Thoracic aorta (tissue), 2 donors: ENCODE results near the gene NFASC. TPM values are rescaled to one million over a fixed set of nuclear protein-coding genes. Genes with fewer than 3 reads are reported as not detected.

ENCODE experiments used
- ATAC-seq: fragments of 150-250 bp; one replicate; pipeline ENCODE4 v1.8.0; 2017; ENCODE audit warnings: low read depth; ENCODE audit not compliant: insufficient number of reproducible peaks, low FRiP score
- DNase-seq: peaks from one replicate; pipeline ENCODE4 v3.0.0-alpha.2; 2020; ENCODE audit warnings: low spot score
- H3K27ac ChIP-seq, 2 donors: fragments of 200-600 bp; sonication (generic); 1 replicate in 1 of 2; 2 replicates in 1 of 2; pipeline ENCODE4 v1.5.1; 2016; ENCODE audit warnings: mild to moderate bottlenecking in 2 of 2, moderate library complexity in 2 of 2
- H3K27me3 ChIP-seq: fragments of 200-600 bp; sonication (generic); replicated peaks from 2 replicates; pipeline ENCODE4 v1.6.0; 2016; ENCODE audit warnings: mild to moderate bottlenecking; ENCODE audit not compliant: insufficient read depth
- H3K36me3 ChIP-seq: fragments of 200-600 bp; sonication (generic); one replicate; pipeline ENCODE4 v1.5.1; 2016
- H3K4me1 ChIP-seq, 2 donors: fragments of 200-600 bp; sonication (generic); 1 replicate in 1 of 2; 2 replicates in 1 of 2; pipeline versions ENCODE4 v1.5.1 to v1.6.0; 2016; ENCODE audit warnings: low read depth in 2 of 2, mild to moderate bottlenecking in 1 of 2; ENCODE audit not compliant: control insufficient read depth in 1 of 2
- H3K4me3 ChIP-seq: fragments of 200-600 bp; sonication (generic); 2 replicates; pipeline ENCODE4 v1.5.1; 2016; ENCODE audit warnings: mild to moderate bottlenecking
- H3K9me3 ChIP-seq: fragments of 200-600 bp; sonication (generic); 2 replicates; pipeline ENCODE4 v1.5.1; 2016
- CTCF ChIP-seq: fragments of 200-600 bp; sonication (generic); IDR thresholded peaks from one replicate; pipeline ENCODE4 v1.5.1; 2019; ENCODE audit warnings: antibody characterized with exemption
- total RNA-seq, 2 donors: library from RNA; depleted of rRNA; stranded (reverse); fragments of >200 nt; gene quantifications; one replicate each; pipeline versions ENCODE4 v1.1.0 to v1.2.3, GENCODE V29; 2016

Gene NFASC
- total RNA-seq, 2 donors from 2014 or later, result 26.2 to 29.5 TPM

- Histone ChIP-seq H3K36me3 (no peaks in the 10 kb centered on the region), H3K27me3 (no peaks in the 10 kb centered on the region), H3K9me3 (no peaks in the 10 kb centered on the region), H3K27ac (no peak overlapping the region), H3K4me3 (no peak overlapping the region), H3K4me1 (no peaks in the 10 kb centered on the region)
- no peak for DNase-seq
- no peak for ATAC-seq
- TF ChIP-seq CTCF, result no peak
Observed at GRCh38 chr1:204991342-204991844, 120.7 kb downstream of the NFASC start.

GRCh38 chr1:204992201-204992997 is 121.7 kb downstream of the NFASC start:
- Histone ChIP-seq H3K9me3 (no peaks in the 10 kb centered on the region), H3K4me3 (no peak overlapping the region), H3K4me1 (no peaks in the 10 kb centered on the region), H3K27me3 (no peaks in the 10 kb centered on the region), H3K36me3 (no peaks in the 10 kb centered on the region), H3K27ac (no peak overlapping the region)
- DNase-seq, result no peak
- no peak for ATAC-seq
- TF ChIP-seq CTCF, result no peak

GRCh38 chr1:204992998-204993314 is 122.3 kb downstream of the NFASC start:
- Histone ChIP-seq H3K4me3 (no peak overlapping the region), H3K27me3 (no peaks in the 10 kb centered on the region), H3K36me3 (no peaks in the 10 kb centered on the region), H3K4me1 (no peaks in the 10 kb centered on the region), H3K9me3 (no peaks in the 10 kb centered on the region), H3K27ac (no peak overlapping the region)
- ATAC-seq (no peak), DNase-seq (no peak)
- no peak for TF ChIP-seq CTCF

- ATAC-seq (no peak), DNase-seq (no peak)
- H3K36me3 ChIP-seq, result no peaks in the 10 kb centered on the region
- no peak for TF ChIP-seq CTCF
- H3K27ac ChIP-seq, result no peak overlapping the region
- H3K4me3 ChIP-seq, result no peak overlapping the region
- no peaks in the 10 kb centered on the region for H3K9me3 ChIP-seq
- H3K4me1 ChIP-seq, result no peaks in the 10 kb centered on the region
- no peaks in the 10 kb centered on the region for H3K27me3 ChIP-seq
Observed at GRCh38 chr1:204994086-204994862, 123.6 kb downstream of the NFASC start.

GRCh38 chr1:204996981-204997380 is 126.3 kb downstream of the NFASC start:
- ATAC-seq (no peak), DNase-seq (no peak)
- Histone ChIP-seq H3K36me3 (no peaks in the 10 kb centered on the region), H3K27ac (no peak overlapping the region), H3K9me3 (no peaks in the 10 kb centered on the region), H3K4me3 (no peak overlapping the region), H3K4me1 (no peaks in the 10 kb centered on the region), H3K27me3 (no peaks in the 10 kb centered on the region)
- no peak for TF ChIP-seq CTCF
